Fibroblast of lung (primary cell): Measurements from ENCODE around the gene GPX4. TPM values are rescaled to one million over a fixed set of nuclear protein-coding genes. Genes with fewer than 3 reads are reported as not detected.

Experiments used
- DNase-seq, 2 donors: peaks; one replicate each; pipeline versions ENCODE4 v3.0.0 to v3.0.0-alpha.2; 2010; ENCODE audit warnings: low read depth in 2 of 2
- H2AFZ ChIP-seq: 2 replicates; pipeline ENCODE4 v1.5.1; 2012; ENCODE audit warnings: low read length, control low read depth, inconsistent platforms
- H3K27ac ChIP-seq: 2 replicates; pipeline ENCODE4 v1.5.1; 2011; ENCODE audit warnings: low read length, control low read depth; ENCODE audit not compliant: insufficient read depth
- H3K27me3 ChIP-seq: 2 replicates; pipeline ENCODE4 v1.5.1; 2011; ENCODE audit warnings: mild to moderate bottlenecking, low read length; ENCODE audit not compliant: control insufficient read depth, insufficient read depth
- H3K36me3 ChIP-seq: 2 replicates; pipeline ENCODE4 v1.5.1; 2011; ENCODE audit warnings: low read length; ENCODE audit not compliant: control insufficient read depth, insufficient read depth
- H3K4me1 ChIP-seq: 2 replicates; pipeline ENCODE4 v1.5.1; 2011; ENCODE audit warnings: low read length; ENCODE audit not compliant: control insufficient read depth, insufficient read depth; ENCODE audit errors: extremely low read depth
- H3K4me2 ChIP-seq: 2 replicates; pipeline ENCODE4 v1.5.1; 2011; ENCODE audit warnings: low read length, control low read depth; ENCODE audit not compliant: insufficient read depth; ENCODE audit errors: extremely low read depth
- H3K4me3 ChIP-seq, 4 experiments: fragments of 200-600 bp in 1 of 4; sonication (generic) in 1 of 4; replicated peaks in 1 of 4; 2 replicates each; pipeline ENCODE4 v1.5.1; 2011 to 2016; ENCODE audit warnings: low read length in 4 of 4, low read depth in 3 of 4, mild to moderate bottlenecking in 3 of 4, control low read depth in 2 of 4, inconsistent platforms in 1 of 4, mixed read lengths in 1 of 4; ENCODE audit not compliant: insufficient read depth in 1 of 4; ENCODE audit errors: control extremely low read depth in 1 of 4
- H3K79me2 ChIP-seq: 2 replicates; pipeline ENCODE4 v1.5.1; 2012; ENCODE audit warnings: mild to moderate bottlenecking, low read length, inconsistent platforms; ENCODE audit not compliant: control insufficient read depth, insufficient read depth
- H3K9ac ChIP-seq: 2 replicates; pipeline ENCODE4 v1.5.1; 2011; ENCODE audit warnings: mild to moderate bottlenecking, low read length, control low read depth; ENCODE audit not compliant: insufficient read depth
- H3K9me3 ChIP-seq: 2 replicates; pipeline ENCODE4 v1.5.1; 2012; ENCODE audit warnings: low read depth, low read length; ENCODE audit not compliant: control insufficient read depth, insufficient read depth
- H4K20me1 ChIP-seq: 2 replicates; pipeline ENCODE4 v1.5.1; 2011; ENCODE audit warnings: low read length; ENCODE audit not compliant: control insufficient read depth, insufficient read depth; ENCODE audit errors: extremely low read depth
- EZH2 ChIP-seq: IDR thresholded peaks from 2 replicates; pipeline ENCODE4 v1.5.1; 2012; ENCODE audit warnings: low read length, control low read depth, mild to moderate bottlenecking; ENCODE audit errors: missing control alignments
- polyA minus RNA-seq: library from RNA; depleted of rRNA, polyadenylated mRNA; stranded (reverse); fragments of >200 nt; gene quantifications from 2 replicates; pipeline ENCODE4 v1.2.3, GENCODE V29; 2011; ENCODE audit warnings: low replicate concordance
- polyA plus RNA-seq, 2 donors: library from polyadenylated mRNA; depleted of rRNA in 1 of 2; stranded (reverse) in 1 of 2; unstranded in 1 of 2; fragments of >200 nt; gene quantifications; 2 replicates each; pipeline ENCODE4 v1.2.1, GENCODE V29; 2011 to 2012; ENCODE audit warnings: missing spikeins in 1 of 2
- total RNA-seq: library from RNA; depleted of rRNA; stranded (reverse); fragments of >200 nt; gene quantifications from 2 replicates; pipeline ENCODE4 v1.2.1, GENCODE V29; 2014
- TF ChIP-seq, protein P1 (sequence below), 2 donors: IDR thresholded peaks in 1 of 2; conservative IDR thresholded peaks in 1 of 2; 1 replicate in 1 of 2; 2 replicates in 1 of 2; pipeline ENCODE4 v1.5.1; 2011 to 2012; ENCODE audit warnings: low read length in 2 of 2, control low read depth in 1 of 2, inconsistent platforms in 1 of 2, low read depth in 1 of 2, mild to moderate bottlenecking in 1 of 2

GPX4 gene, protein sequence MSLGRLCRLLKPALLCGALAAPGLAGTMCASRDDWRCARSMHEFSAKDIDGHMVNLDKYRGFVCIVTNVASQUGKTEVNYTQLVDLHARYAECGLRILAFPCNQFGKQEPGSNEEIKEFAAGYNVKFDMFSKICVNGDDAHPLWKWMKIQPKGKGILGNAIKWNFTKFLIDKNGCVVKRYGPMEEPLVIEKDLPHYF
- 428 and 430 TPM in 2 replicates for total RNA-seq
- polyA plus RNA-seq: 325 and 473 TPM in 2 replicates
- 392 and 625 TPM in 2 replicates for polyA plus RNA-seq (2012)
- 298 and 306 TPM in 2 replicates for polyA minus RNA-seq

DNA sequence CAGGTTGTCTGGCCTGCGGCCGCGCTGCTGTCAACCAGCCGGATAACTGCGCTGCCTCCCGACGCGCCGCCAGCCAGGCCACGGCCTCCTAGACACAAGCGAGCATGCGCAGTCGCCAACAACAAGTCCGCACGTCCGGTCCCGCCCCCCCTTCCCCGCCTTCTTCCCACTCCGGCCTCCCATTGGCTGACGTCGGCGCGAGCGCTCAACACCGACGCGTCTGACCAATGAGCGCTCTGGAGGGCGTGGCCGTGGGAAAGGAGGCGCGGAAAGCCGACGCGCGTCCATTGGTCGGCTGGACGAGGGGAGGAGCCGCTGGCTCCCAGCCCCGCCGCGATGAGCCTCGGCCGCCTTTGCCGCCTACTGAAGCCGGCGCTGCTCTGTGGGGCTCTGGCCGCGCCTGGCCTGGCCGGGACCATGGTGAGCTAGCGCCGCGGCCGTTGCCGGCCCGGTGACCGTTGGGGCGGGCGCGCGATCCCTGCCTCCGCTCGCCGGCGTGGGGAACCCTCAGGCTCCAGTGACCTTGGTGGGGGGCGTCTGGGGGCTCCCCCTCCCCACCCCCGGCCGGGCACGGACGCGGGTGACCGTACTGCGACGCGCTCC, at the start of gene GPX4:
TSS of gene GPX4 (plus strand) at position 287 of the 603 bp plus-strand sequence. CDS start at position 337, 50 bp downstream.
- H3K27me3 ChIP-seq: no peaks in the 10 kb centered on the region

DNA sequence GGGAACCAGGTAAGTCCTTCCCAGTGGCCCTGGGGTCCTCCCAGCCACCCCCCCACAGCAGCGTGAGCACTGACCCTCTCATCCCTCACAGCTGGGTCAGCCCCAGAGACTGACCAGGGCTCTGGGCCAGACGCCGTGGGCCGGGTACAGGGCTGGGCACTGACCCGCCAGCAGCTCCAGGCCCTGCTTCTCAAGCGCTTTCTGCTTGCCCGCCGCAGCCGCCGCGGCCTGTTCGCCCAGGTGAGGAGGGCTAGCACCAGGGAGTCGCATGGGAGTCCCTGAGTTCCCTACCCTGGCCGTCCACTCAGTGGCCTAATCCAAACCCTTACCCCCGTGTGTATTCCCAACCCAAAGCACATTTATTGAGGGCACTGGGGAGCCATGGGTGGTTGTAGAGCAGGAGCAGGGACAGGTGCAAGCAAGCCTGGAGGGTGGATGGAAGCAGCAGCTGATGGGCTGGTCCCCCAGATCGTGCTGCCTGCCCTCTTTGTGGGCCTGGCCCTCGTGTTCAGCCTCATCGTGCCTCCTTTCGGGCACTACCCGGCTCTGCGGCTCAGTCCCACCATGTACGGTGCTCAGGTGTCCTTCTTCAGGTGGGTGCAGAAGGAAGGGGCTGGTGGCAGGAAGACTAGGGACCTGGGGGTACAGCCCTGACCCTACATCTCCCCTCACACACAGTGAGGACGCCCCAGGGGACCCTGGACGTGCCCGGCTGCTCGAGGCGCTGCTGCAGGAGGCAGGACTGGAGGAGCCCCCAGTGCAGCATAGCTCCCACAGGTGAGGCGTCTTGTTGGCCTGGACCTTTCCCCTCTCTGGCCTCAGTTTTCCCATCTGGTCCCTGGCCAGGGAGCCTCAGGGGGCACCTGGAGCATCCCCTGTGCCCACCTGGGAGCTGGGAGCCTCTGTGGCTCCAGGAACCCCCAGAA, 49.4 kb upstream of the GPX4 start:
- no peaks in the 10 kb centered on the region for H3K79me2 ChIP-seq
- no peaks in the 10 kb centered on the region for H4K20me1 ChIP-seq
- H3K9me3 ChIP-seq: peaks cover 5% of the 10 kb centered on the region
- no peaks in the 10 kb centered on the region for H3K4me1 ChIP-seq
- H3K36me3 ChIP-seq: no peaks in the 10 kb centered on the region
- H3K9ac ChIP-seq: no peak overlapping the region
- no peak overlapping the region for H3K4me3 ChIP-seq
- DNase-seq: no peak
- no peak overlapping the region for H3K27ac ChIP-seq
- no peaks in the 10 kb centered on the region for H3K27me3 ChIP-seq
- TF ChIP-seq EZH2: no peak
- TF ChIP-seq, protein P1, sequence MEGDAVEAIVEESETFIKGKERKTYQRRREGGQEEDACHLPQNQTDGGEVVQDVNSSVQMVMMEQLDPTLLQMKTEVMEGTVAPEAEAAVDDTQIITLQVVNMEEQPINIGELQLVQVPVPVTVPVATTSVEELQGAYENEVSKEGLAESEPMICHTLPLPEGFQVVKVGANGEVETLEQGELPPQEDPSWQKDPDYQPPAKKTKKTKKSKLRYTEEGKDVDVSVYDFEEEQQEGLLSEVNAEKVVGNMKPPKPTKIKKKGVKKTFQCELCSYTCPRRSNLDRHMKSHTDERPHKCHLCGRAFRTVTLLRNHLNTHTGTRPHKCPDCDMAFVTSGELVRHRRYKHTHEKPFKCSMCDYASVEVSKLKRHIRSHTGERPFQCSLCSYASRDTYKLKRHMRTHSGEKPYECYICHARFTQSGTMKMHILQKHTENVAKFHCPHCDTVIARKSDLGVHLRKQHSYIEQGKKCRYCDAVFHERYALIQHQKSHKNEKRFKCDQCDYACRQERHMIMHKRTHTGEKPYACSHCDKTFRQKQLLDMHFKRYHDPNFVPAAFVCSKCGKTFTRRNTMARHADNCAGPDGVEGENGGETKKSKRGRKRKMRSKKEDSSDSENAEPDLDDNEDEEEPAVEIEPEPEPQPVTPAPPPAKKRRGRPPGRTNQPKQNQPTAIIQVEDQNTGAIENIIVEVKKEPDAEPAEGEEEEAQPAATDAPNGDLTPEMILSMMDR (conservative IDR thresholded peaks at IDR 0.05 in 1 of 2, IDR thresholded peaks at IDR 0.05 in 1 of 2; ENCODE audit: low read depth in 1 of 2, low read length in 2 of 2): no peak
- H3K4me2 ChIP-seq: no peak overlapping the region
- no peak overlapping the region for H2AFZ ChIP-seq

More for the DNA sequence above, at the start of gene GPX4:
- Histone ChIP-seq H4K20me1 (no peaks in the 10 kb centered on the region), H3K79me2 (peaks cover 15% of the 10 kb centered on the region), H3K27ac (peak within 1 kb of the TSS; percentile 86), H2AFZ (no peak within 1 kb of the TSS), H3K4me3 (peak within 1 kb of the TSS; percentile 55 to 71 (median 64)), H3K9ac (peak within 1 kb of the TSS; percentile 69), H3K4me2 (peak within 1 kb of the TSS; percentile 87), H3K4me1 (peaks cover 20% of the 10 kb centered on the region), H3K36me3 (peaks cover 26% of the 10 kb centered on the region), H3K9me3 (no peaks in the 10 kb centered on the region)
- TF ChIP-seq EZH2: no peak
- TF ChIP-seq, protein P1 (conservative IDR thresholded peaks at IDR 0.05 in 1 of 2, IDR thresholded peaks at IDR 0.05 in 1 of 2; ENCODE audit: low read depth in 1 of 2, low read length in 2 of 2): no peak
- peak; percentile 98 to 99 for DNase-seq

DNA sequence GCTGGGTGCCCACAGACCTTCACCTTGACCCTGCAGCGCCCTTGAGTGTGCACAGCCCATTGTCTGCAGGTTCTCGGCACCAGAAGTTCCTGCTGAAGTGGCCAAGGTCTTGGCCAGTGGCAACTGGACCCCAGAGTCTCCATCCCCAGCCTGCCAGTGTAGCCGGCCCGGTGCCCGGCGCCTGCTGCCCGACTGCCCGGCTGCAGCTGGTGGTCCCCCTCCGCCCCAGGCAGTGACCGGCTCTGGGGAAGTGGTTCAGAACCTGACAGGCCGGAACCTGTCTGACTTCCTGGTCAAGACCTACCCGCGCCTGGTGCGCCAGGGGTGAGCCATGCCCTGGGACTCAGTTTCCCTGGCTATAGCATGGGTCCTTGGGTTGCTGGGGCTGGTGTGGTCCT, 48.8 kb upstream of the GPX4 start:
- H3K79me2 ChIP-seq: no peaks in the 10 kb centered on the region
- DNase-seq: no peak
- H3K36me3 ChIP-seq: no peaks in the 10 kb centered on the region
- no peak for TF ChIP-seq EZH2
- TF ChIP-seq, protein P1 (conservative IDR thresholded peaks at IDR 0.05 in 1 of 2, IDR thresholded peaks at IDR 0.05 in 1 of 2; ENCODE audit: low read depth in 1 of 2, low read length in 2 of 2): no peak
- no peaks in the 10 kb centered on the region for H3K4me1 ChIP-seq
- H3K9ac ChIP-seq: no peak overlapping the region
- H3K27me3 ChIP-seq: no peaks in the 10 kb centered on the region
- H3K27ac ChIP-seq: no peak overlapping the region
- no peaks in the 10 kb centered on the region for H4K20me1 ChIP-seq
- no peak overlapping the region for H3K4me2 ChIP-seq
- no peak overlapping the region for H2AFZ ChIP-seq
- H3K9me3 ChIP-seq: peaks cover 5% of the 10 kb centered on the region
- H3K4me3 ChIP-seq: no peak overlapping the region
